Fibroblast of upper back skin (primary cell): Measurements from ENCODE around the gene NFATC2.
"Not testable (repeated sequence)": the region's sequence is repeated elsewhere in the genome, so short reads cannot be mapped to it uniquely, and the experiment has no call there.

Experiments
- DNase-seq: peaks from one replicate; pipeline ENCODE4 v3.0.0-alpha.2; 2013

The NFATC2 gene

DNA sequence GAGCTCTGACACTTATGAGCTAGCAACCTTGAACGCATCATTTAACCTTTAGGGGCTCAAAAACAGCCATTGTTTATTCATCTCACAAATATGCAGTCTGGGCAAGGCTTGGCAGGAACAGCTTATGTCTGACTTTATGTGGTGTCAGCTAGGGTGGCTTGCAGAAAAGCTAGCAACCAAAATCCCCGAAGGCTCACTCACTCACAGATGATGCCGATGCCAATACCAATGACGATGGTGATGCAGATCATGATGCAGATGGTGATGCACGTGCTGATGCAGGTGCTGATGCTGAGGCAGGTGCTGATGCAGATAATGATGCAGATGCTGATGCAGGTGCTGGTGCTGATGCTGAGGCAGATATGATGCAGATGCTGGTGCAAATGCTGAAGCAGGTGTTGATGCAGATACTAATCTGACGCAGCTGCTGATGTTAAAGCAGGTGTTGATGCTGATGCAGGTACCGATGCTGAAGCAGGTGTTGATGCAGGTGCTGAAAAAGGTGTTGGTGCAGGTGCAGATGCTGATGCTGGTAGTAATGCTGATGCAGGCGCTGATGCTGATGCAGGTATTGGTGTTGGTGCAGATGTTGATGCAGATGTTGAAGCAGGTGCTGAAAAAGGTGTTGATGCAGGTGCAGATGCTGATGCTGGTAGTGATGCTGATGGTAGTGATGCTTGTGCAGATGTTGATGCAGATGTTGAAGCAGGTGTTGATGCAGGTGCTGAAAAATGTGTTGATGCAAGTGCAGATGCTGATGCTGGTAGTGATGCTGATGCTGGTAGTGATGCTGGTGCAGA is 195.6 kb downstream of the NFATC2 start:
- no peak for DNase-seq

DNA sequence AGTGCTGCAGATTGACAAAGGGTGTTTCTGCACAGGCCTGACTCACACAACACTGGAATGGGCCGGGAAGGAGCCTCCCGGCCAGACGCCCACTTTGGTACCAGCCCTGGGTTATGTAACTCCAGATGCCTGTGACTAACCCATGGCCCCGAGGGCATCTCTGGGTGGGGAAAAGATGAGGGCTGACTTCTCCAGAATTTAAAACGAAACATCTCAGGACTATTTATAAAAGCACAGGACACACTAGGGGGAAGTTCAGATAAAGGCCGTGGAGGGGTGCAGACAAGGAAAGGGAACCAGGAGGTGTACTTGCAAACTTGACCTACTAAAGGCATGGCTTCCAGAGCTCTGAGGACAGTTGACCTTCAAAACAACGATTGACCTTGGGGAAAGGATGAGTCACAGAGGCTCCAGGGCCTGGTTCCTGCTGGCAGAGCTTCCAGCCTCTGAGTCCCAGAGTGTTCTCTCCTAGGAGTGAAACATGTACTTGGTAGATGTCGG is 196.9 kb downstream of the NFATC2 start:
- DNase-seq, result peak; percentile 39

DNA sequence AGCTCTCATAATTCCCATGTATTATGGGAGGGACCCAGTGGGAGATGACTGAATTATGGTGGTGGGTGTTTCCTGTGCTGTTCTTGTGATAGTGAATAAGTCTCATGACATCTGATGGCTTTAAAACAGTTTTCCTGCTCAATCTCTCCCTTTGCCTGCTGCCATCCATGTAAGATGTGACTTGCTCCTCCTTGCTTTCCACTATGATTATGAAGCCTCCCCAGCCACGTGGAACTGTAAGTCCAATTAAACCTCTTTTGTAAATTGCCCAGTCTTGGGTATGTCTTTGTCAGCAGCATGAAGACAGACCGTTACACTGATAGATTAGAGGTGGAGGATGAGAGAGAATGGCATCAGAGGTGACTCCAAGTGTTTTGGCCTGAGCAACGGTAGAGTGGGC is 198.7 kb downstream of the NFATC2 start:
- DNase-seq, result not testable (repeated sequence)

DNA sequence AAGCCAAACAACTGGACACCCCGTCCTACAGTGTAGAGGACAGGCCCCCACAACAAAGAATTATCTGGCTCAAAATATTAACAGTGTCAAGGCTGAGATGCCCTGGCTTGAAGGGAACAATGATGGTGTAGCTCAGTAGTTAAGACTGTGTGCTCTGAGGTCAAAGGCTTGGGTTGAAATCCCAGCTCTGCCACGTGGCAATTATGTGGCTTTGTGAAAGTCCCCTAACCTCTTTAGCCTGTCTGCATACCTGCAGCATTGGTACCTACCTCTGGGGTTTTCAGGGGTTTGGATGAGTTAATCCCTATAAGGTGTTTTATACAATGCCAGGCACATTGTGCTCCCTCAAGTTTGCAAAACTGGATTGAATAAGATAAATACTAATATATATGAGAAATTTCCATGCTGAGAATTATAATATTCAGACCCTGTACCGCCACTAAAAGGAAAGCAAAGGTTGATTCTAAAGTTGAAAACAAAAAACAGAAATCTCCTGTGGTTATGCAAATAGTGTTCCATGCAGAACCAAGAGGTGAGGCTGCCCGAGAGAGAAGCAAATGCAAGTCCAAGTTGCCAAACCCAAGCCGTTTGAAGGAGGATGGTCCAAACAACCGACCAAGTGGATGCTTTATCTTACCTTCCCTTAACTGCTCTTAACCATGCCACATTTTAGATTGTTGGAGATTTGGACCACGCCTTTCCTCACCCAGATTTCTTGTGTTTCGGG is 199.8 kb downstream of the NFATC2 start:
- DNase-seq, result no peak

DNA sequence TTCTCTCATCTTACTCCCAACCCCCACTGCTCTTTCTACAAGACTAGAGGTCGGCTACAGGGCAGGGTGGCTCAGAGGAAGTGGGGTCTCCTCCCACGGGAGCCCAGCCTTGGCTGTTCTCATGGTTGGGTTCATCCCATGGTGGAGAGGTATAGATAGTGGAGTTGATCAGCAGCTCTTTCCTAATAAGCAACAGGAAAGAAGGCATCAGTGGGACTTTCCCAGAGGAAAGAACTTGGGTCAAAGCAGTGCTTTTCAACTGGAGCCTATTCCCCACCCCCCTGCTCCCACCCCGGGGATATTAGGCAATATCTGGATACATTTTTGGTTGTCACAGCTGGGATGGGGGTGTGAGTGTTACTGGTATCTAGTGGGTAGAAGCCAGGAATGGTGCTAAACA is 200.9 kb downstream of the NFATC2 start:
- DNase-seq, result no peak

DNA sequence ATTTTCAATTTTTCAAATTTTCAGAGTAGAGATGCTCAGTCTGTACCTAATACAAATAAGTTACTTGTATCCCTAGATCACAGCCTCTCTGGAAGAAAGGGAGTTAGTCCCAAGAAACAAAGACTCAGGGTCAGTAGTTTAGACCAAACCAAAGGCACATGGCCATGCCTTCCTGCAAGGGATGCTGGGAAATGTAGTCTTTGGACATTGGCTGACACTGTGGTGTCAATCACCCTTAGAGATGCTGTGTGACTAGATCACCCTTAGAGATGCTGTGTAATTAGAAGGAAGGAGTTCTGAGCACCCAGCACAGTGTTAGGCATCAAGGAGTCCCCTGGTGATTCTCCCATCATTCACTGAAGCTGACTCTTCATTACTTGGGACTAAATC is 202.1 kb downstream of the NFATC2 start:
- no peak for DNase-seq

DNA sequence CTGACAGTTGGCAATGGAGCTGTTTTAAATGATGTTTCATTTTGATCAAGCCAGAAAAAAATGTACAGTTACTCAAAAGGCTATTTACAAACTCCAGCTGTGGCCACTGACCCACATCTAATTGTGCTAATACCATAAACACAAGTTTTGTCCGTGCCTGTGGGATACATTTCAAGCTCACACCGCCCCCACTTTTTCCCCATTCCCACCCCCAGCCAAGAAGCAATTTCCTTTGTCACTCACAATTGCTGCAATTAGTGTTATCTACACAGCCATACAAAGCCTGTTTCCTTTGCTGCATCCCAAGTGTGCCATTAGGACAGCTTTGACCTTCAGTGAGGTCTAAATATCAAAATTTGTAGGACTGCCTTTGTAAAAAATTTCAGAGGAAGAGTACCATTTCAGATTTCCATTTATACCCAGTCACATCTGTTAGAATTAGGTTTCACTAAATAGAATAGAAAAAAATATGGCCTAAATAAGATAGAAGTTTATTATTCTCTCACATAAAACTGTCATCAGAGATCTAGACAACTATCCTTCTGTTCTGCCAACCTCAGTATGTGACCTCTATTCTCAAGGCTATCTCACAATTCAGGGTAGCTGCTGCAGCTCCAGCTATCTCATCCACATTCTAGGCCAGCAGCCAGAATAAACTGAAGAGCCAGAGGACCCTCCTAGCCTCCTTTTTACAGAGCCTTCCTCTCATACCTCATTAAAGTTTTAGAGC is 202.6 kb downstream of the NFATC2 start:
- no peak for DNase-seq

DNA sequence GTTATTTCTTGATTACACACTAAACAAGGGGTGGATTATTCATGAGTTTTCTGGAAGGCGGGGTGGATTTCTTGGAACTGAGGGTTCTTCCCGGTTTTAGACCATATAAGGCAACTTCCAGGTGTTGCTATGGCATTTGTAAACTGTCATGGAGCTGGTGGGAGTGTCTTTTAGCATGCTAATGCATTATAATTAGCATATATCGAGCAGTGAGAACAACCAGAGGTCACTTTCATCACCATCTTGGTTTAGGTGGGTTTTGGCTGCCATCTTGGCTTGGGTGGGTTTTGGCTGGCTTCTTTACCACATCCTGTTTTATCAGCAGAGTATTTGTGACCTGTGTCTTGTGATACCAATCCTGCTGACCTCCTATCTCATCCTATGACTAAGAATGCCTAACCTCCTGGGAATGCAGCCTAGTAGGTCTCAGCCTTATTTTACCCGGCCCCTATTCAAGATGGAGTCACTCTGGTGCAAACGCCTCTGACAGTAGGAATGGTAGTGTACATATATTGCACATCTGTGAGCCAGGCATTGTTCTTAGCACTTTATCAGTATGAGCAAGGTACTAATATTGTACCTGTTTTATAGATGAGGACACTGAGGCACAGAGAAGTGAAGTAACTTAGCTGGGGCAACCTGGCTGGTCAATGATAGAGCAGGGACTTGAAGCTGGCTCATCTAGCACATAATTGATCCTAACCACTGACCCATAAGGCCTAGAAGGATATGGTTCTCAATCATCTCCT is 203.7 kb downstream of the NFATC2 start:
- peak; percentile 65 for DNase-seq

DNA sequence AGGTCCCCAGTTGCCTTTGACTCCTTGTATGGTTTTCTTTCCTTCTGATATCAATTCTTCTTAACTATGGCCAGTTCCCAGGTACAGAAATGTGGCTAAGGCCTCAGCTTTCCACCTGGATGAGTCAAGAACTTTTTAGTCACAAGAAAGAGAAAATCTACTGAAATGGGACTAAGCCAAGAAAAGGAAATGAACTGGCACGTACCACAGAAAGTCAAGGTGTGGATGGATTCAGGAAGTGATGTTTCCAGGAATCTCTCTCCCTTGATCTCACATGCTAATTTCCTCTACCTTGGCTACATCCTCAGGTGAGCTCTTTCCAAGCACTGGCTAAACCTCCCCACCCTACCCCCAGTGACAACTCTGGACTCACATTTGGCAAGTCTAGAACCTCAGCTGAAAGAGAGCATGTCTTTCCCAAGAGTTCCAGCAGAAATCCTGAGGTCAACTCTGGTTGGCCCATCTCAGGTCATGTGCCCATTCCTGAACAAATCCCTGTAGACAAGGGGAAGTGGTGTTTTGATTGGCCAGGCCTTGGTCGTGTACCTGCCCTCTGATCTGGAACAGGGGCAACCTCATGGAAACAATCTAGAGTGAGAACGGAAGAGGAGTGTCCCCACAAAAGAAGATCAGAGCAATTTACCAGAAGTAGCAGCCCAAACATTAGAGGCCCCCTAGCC is 205.3 kb downstream of the NFATC2 start:
- no peak for DNase-seq
